ENCODE results near the gene ADAMTS13. TPM values are rescaled to one million over a fixed set of nuclear protein-coding genes. Genes with fewer than 3 reads are reported as not detected.

Gene ADAMTS13
- total and polyA plus RNA-seq, 9 of the 15 experiments (the other 6 are each of a cell fraction or from before 2014, with no cell fraction given), result 0.03 to 0.20 (median 0.04) TPM; not detected in 4

GRCh38 chr9:133505901-133506652, 83.9 kb downstream of the ADAMTS13 start (continued):
- TF ChIP-seq CUX1 (CRISPR knock-in tag; IDR thresholded peaks at IDR 0.05) (no peak), DNMT1 (IDR thresholded peaks at IDR 0.05) (no peak), ZNF24 (IDR thresholded peaks at IDR 0.05) (no peak), ZNF282 (CRISPR knock-in tag; IDR thresholded peaks at IDR 0.05) (no peak), TOE1 (IDR thresholded peaks at IDR 0.05; ENCODE audit: borderline replicate concordance) (no peak), TOE1 (CRISPR knock-in tag; IDR thresholded peaks at IDR 0.05; ENCODE audit: borderline replicate concordance, low read depth) (no peak), TRIM28 (IDR thresholded peaks at IDR 0.05) (no peak), PHF20 (IDR thresholded peaks at IDR 0.05; ENCODE audit: partially characterized antibody) (no peak), TFAM (CRISPR knock-in tag; conservative IDR thresholded peaks at IDR 0.05) (no peak), ZNF217 (CRISPR knock-in tag; IDR thresholded peaks at IDR 0.05) (no peak), MEIS2 (IDR thresholded peaks at IDR 0.05; ENCODE audit: partially characterized antibody) (no peak), MXI1 (IDR thresholded peaks at IDR 0.05; ENCODE audit: low read depth, low read length) (no peak), RNF2 (IDR thresholded peaks at IDR 0.05) (peak; percentile 64; the same call in 1 of the 2 replicates), MLLT1 (IDR thresholded peaks at IDR 0.05) (no peak), KLF13 (tag; IDR thresholded peaks at IDR 0.05; ENCODE audit: borderline replicate concordance, low read depth) (no peak), ZNF165 (CRISPR knock-in tag; IDR thresholded peaks at IDR 0.05; ENCODE audit: borderline replicate concordance) (no peak), TAF1 (IDR thresholded peaks at IDR 0.05; ENCODE audit: control insufficient read depth, extremely low read depth, insufficient read depth, low read length, severe bottlenecking) (no peak), NRF1 (conservative IDR thresholded peaks at IDR 0.05 in 1 of 2, IDR thresholded peaks at IDR 0.05 in 1 of 2) (no peak), DLX4 (CRISPR knock-in tag; IDR thresholded peaks at IDR 0.05) (no peak)
- TF ChIP-seq, protein P1, sequence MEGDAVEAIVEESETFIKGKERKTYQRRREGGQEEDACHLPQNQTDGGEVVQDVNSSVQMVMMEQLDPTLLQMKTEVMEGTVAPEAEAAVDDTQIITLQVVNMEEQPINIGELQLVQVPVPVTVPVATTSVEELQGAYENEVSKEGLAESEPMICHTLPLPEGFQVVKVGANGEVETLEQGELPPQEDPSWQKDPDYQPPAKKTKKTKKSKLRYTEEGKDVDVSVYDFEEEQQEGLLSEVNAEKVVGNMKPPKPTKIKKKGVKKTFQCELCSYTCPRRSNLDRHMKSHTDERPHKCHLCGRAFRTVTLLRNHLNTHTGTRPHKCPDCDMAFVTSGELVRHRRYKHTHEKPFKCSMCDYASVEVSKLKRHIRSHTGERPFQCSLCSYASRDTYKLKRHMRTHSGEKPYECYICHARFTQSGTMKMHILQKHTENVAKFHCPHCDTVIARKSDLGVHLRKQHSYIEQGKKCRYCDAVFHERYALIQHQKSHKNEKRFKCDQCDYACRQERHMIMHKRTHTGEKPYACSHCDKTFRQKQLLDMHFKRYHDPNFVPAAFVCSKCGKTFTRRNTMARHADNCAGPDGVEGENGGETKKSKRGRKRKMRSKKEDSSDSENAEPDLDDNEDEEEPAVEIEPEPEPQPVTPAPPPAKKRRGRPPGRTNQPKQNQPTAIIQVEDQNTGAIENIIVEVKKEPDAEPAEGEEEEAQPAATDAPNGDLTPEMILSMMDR (IDR thresholded peaks at IDR 0.05 in 2 of 3, conservative IDR thresholded peaks at IDR 0.05 in 1 of 3; ENCODE audit: insufficient read depth in 2 of 3, low read depth in 1 of 3, low read length in 3 of 3), result no peak
